Sigmoid colon (tissue), 3 donors: ENCODE data around the gene CDC20.

ENCODE experiments used
- POLR2A ChIP-seq, 2 donors: fragments of 450-650 bp; IDR thresholded peaks; one replicate each; pipeline ENCODE4 v1.6.1; 2016; ENCODE audit warnings: antibody characterized with exemption in 2 of 2, mild to moderate bottlenecking in 2 of 2, moderate library complexity in 2 of 2
- TF ChIP-seq, protein P1 (sequence below), 4 experiments: fragments of 450-650 bp in 3 of 4; fragments of 200-600 bp in 1 of 4; IDR thresholded peaks; one replicate each; pipeline ENCODE4 v1.5.1; 2016 to 2019; ENCODE audit warnings: antibody characterized with exemption in 4 of 4, mild to moderate bottlenecking in 3 of 4, moderate library complexity in 2 of 4

DNA sequence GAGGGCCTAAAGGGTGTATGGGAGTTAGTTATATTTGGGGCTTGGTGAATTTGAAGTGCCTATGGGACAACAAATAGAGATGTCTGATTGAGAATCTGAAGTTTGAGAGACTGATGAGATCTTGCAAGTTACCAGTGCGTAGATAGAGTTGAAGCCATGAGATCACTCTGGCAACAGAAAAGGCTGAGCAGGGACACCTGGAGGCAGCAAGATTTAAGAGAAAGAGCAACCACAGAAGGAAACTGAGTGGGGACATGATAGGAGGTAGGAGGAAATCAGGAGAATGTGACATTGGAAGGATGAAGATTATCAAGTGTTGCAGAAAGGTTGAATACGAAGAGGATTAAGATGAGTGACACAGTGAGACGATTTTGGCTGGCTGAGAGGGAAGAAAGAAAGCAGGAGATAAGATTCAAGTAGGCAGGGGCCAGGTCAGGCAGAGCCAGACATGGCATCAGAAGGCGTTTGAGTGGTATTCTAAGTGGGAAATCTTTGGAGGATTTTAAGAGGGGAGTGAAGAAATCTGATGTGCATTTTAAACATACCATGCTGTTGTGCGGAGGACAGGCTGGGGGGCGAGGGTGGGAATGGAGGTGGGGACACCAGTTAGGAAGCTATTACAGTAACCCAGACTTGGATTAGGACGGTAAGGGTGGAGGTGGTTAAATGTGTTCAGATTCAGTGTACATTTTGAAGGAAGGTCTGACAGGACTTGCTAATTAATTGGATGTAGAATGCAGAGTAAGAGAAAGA lies 24.2 kb upstream of the CDC20 start:
- TF ChIP-seq, protein P1, sequence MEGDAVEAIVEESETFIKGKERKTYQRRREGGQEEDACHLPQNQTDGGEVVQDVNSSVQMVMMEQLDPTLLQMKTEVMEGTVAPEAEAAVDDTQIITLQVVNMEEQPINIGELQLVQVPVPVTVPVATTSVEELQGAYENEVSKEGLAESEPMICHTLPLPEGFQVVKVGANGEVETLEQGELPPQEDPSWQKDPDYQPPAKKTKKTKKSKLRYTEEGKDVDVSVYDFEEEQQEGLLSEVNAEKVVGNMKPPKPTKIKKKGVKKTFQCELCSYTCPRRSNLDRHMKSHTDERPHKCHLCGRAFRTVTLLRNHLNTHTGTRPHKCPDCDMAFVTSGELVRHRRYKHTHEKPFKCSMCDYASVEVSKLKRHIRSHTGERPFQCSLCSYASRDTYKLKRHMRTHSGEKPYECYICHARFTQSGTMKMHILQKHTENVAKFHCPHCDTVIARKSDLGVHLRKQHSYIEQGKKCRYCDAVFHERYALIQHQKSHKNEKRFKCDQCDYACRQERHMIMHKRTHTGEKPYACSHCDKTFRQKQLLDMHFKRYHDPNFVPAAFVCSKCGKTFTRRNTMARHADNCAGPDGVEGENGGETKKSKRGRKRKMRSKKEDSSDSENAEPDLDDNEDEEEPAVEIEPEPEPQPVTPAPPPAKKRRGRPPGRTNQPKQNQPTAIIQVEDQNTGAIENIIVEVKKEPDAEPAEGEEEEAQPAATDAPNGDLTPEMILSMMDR (IDR thresholded peaks at IDR 0.05), result no peak
- TF ChIP-seq POLR2A (IDR thresholded peaks at IDR 0.05), result no peak
